SK-N-SH treated with all-trans-retinoic acid at 6 μM for 48 hours (cell line): Measurements from ENCODE around the gene SEPTIN6.

ENCODE experiments used
- BACH2 ChIP-seq: fragments of 250-450 bp; sonication (Bioruptor Pico); IDR thresholded peaks from 2 replicates; pipeline ENCODE4 v1.9.0; 2021; ENCODE audit warnings: mild to moderate bottlenecking, borderline replicate concordance
- GLIS3 ChIP-seq: fragments of 250-450 bp; sonication (Bioruptor Pico); IDR thresholded peaks from 2 replicates; pipeline ENCODE4 v1.5.0; 2020; ENCODE audit warnings: mild to moderate bottlenecking, moderate library complexity
- OSR1 ChIP-seq: fragments of 250-450 bp; sonication (Bioruptor Pico); IDR thresholded peaks from 2 replicates; pipeline ENCODE4 v1.8.0; 2022; ENCODE audit warnings: moderate library complexity, mild to moderate bottlenecking, inconsistent platforms
- PATZ1 ChIP-seq: fragments of 250-450 bp; sonication (Bioruptor Pico); IDR thresholded peaks from 2 replicates; pipeline ENCODE4 v1.8.0; 2020; ENCODE audit warnings: mild to moderate bottlenecking, moderate library complexity, borderline replicate concordance
- TCF4 ChIP-seq: fragments of 250-450 bp; sonication (Bioruptor Pico); IDR thresholded peaks from 2 replicates; pipeline ENCODE4 v1.8.0; 2021; ENCODE audit warnings: mild to moderate bottlenecking, moderate library complexity, borderline replicate concordance
- TOX ChIP-seq: fragments of 250-450 bp; sonication (Bioruptor Pico); IDR thresholded peaks from 2 replicates; pipeline ENCODE4 v1.8.0; 2021; ENCODE audit warnings: mild to moderate bottlenecking, moderate library complexity, borderline replicate concordance
- ZFP3 ChIP-seq: fragments of 250-450 bp; sonication (Bioruptor Pico); IDR thresholded peaks from 2 replicates; pipeline ENCODE4 v1.5.0; 2020; ENCODE audit warnings: mild to moderate bottlenecking, moderate library complexity
- ZFP30 ChIP-seq: fragments of 450-650 bp; formaldehyde crosslinking; IDR thresholded peaks from 2 replicates; pipeline ENCODE4 v1.5.0; 2022; ENCODE audit warnings: mild to moderate bottlenecking, moderate library complexity
- ZNF565 ChIP-seq: fragments of 450-650 bp; formaldehyde crosslinking; conservative IDR thresholded peaks from 2 replicates; pipeline ENCODE4 v1.5.0; 2020; ENCODE audit warnings: low read depth, mild to moderate bottlenecking, moderate library complexity
- ZNF70 ChIP-seq: fragments of 450-650 bp; formaldehyde crosslinking; IDR thresholded peaks from 2 replicates; pipeline ENCODE4 v1.5.0; 2020; ENCODE audit warnings: mild to moderate bottlenecking, moderate library complexity
- TF ChIP-seq, protein P1 (sequence below): fragments of 250-450 bp; sonication (Bioruptor Pico); IDR thresholded peaks from 2 replicates; pipeline ENCODE4 v1.5.1; 2020; ENCODE audit warnings: low read depth, mild to moderate bottlenecking, moderate library complexity

DNA sequence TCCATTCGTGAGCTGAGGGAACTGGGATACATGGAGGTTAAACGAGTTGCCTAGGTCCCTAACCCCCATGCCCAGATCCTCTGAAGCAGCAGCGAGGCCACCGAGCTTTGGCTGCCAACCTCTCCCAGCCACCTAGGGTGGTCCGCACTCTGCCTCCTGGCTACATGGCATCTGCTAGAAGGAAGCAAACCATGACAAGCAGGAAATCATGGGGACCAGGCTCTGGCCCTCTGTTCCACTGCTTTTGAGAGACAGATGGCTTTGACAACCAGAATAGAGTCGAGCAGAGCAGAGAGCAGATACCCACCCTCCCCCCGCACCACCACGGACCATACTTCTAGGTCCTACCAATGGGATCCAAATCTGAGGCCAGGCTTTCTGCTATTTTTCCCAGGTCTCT is 49.3 kb downstream of the SEPTIN6 start:
- no peak for TF ChIP-seq ZFP30 (CRISPR knock-in tag)
- no peak for TF ChIP-seq TCF4
- TF ChIP-seq PATZ1 (CRISPR knock-in tag), result no peak
- TF ChIP-seq GLIS3, result no peak
- no peak for TF ChIP-seq ZNF70 (CRISPR knock-in tag)
- no peak for TF ChIP-seq BACH2 (CRISPR knock-in tag)
- TF ChIP-seq, protein P1, sequence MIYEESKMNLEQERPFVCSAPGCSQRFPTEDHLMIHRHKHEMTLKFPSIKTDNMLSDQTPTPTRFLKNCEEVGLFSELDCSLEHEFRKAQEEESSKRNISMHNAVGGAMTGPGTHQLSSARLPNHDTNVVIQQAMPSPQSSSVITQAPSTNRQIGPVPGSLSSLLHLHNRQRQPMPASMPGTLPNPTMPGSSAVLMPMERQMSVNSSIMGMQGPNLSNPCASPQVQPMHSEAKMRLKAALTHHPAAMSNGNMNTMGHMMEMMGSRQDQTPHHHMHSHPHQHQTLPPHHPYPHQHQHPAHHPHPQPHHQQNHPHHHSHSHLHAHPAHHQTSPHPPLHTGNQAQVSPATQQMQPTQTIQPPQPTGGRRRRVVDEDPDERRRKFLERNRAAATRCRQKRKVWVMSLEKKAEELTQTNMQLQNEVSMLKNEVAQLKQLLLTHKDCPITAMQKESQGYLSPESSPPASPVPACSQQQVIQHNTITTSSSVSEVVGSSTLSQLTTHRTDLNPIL, result no peak
- TF ChIP-seq ZFP3 (CRISPR knock-in tag), result no peak
- TF ChIP-seq ZNF565, result no peak
- TF ChIP-seq TOX (CRISPR knock-in tag), result no peak
- no peak for TF ChIP-seq OSR1 (CRISPR knock-in tag)
